Stomach (tissue), 9 donors: ENCODE measurements around the gene CIAO2B. TPM values are rescaled to one million over a fixed set of nuclear protein-coding genes. Genes with fewer than 3 reads are reported as not detected.

Experiments used
- DNase-seq, 2 donors: peaks; one replicate each; pipeline versions ENCODE4 v3.0.0 to v3.0.0-alpha.2; 2013 to 2019
- H3K27ac ChIP-seq, 5 donors: fragments of 200-600 bp in 4 of 5; sonication (generic) in 4 of 5; one replicate each; pipeline ENCODE4 v1.5.1; 2013 to 2019; ENCODE audit warnings: mild to moderate bottlenecking in 1 of 5, moderate library complexity in 1 of 5
- H3K27me3 ChIP-seq, 3 donors: fragments of 200-600 bp; sonication (generic); one replicate each; pipeline ENCODE4 v1.5.1; 2017 to 2019; ENCODE audit warnings: mixed run types in 1 of 3
- H3K36me3 ChIP-seq, 4 donors: fragments of 200-600 bp; sonication (generic); 1 replicate in 3 of 4; 2 replicates in 1 of 4; pipeline ENCODE4 v1.5.1; 2016 to 2019
- H3K4me1 ChIP-seq, 4 donors: fragments of 200-600 bp; sonication (generic); one replicate each; pipeline ENCODE4 v1.5.1; 2016 to 2019
- H3K4me3 ChIP-seq, 4 donors: fragments of 200-600 bp; sonication (generic) in 3 of 4; one replicate each; pipeline ENCODE4 v1.5.1; 2016 to 2019; ENCODE audit warnings: mild to moderate bottlenecking in 1 of 4
- H3K9me3 ChIP-seq, 4 donors: fragments of 200-600 bp; sonication (generic); one replicate each; pipeline ENCODE4 v1.5.1; 2016 to 2019
- EP300 ChIP-seq: sonication (generic); formaldehyde crosslinking; IDR thresholded peaks from one replicate; pipeline ENCODE4 v1.6.1; 2017; ENCODE audit warnings: antibody characterized with exemption
- POLR2A ChIP-seq, 4 donors: fragments of 450-650 bp; IDR thresholded peaks; one replicate each; pipeline ENCODE4 v1.6.1; 2016; ENCODE audit warnings: antibody characterized with exemption in 4 of 4, control low read depth in 2 of 4, mild to moderate bottlenecking in 1 of 4, moderate library complexity in 1 of 4
- POLR2AphosphoS5 ChIP-seq, 3 donors: sonication (generic); formaldehyde crosslinking; IDR thresholded peaks; one replicate each; pipeline ENCODE4 v1.6.1; 2016; ENCODE audit warnings: antibody characterized with exemption in 3 of 3
- WGBS, 5 donors: extraction: QIAGEN DNeasy Blood & Tissue Kit in 3 of 5; methylation state at CpG; one replicate each; pipeline versions ENCODE4 v1.1.5 to v1.1.7; 2013 to 2018; 5-methylcytosine and 5-hydroxymethylcytosine counted together
- intact Hi-C: fragments of 100-400 bp; cut with DNase I; formaldehyde crosslinking; loops from one replicate; pipeline ENCODE4 v1.15.1; 2023; ENCODE audit warnings: low total_unique reads
- polyA plus RNA-seq, 3 donors: library from polyadenylated mRNA; stranded (reverse); fragments of 200-250 nt; gene quantifications; one replicate each; pipeline ENCODE4 v1.2.3, GENCODE V29; 2013
- total RNA-seq, 5 donors: library from RNA; depleted of rRNA; stranded (reverse); fragments of >200 nt; gene quantifications; one replicate each; pipeline versions ENCODE4 v1.1.0 to v1.2.3, GENCODE V29; 2014 to 2016
- TF ChIP-seq, protein P1 (sequence below), 7 experiments: fragments of 450-650 bp in 4 of 7; fragments of 200-600 bp in 3 of 7; sonication (generic) in 3 of 7; IDR thresholded peaks; one replicate each; pipeline ENCODE4 v1.5.1; 2016 to 2019; ENCODE audit warnings: antibody characterized with exemption in 7 of 7, control low read depth in 2 of 7, mild to moderate bottlenecking in 1 of 7
- donor health status: healthy with polysubstance abuse.
- donor health status: Bipolar disorder and iron deficiency.
- donor health status: healthy.

CIAO2B gene
- total and polyA plus RNA-seq, 8 donors, result 4.3 to 176 (median 76.1) TPM

DNA sequence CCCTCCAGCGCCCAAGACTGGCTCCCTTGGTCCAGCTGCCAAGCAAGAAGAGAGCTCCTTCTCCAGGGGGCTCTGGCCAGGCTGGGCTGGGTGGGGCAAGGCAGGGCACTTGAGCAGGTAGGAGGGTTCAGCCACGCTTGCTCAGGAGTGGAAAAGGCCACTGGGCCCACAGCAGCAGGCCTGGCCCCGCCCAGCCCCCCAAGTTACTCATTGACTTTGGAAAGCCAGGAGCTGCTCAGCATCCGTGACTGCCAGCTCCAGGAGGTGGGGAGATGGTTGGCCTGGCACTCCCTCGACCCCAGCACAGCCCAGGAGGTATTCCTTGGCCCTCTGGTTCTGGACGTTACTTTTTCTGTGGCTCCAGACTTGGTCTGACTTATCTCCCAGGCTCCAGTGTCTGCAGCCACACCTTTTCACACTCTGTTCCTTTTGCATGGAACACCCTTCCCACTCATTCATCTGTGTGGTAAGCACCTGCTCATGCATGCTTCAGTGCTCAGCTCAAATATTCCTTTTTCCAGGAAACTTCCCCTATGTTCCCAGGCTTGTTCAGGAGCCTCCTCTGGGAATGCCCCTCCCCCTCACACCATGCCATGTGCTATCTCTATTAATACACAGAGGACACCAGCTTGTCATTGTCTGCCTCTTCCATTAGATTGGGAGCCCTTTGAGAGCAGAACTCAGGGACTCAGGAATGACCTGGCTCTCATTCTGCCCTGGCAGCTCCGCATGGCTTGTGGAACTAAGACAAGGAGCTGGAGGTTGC is 15.2 kb downstream of the CIAO2B start, which contains the start of gene CDH16:
Gene CDH16, minus strand, starts transcription at position 83 of the 766 bp plus-strand sequence. CDS start 820 bp downstream, outside the sequence.
- WGBS, 5 donors, result 54 to 66% (median 56%) methylated on average over 6 to 7 of the region's 7 CpGs
- no peak within 1 kb of the TSS for H3K4me3 ChIP-seq
- H3K27ac ChIP-seq, result no peak within 1 kb of the TSS
- intact Hi-C loops, result no loop called here
- H3K4me1 ChIP-seq, result peaks cover 0 to 50% (median 25%) of the 10 kb centered on the region in 4 donors
- TF ChIP-seq EP300, result no peak
- H3K36me3 ChIP-seq, result peaks cover 0 to 8% (median 0%) of the 10 kb centered on the region in 4 donors
- DNase-seq, result no peak
- no peaks in the 10 kb centered on the region for H3K9me3 ChIP-seq
- peaks cover 0 to 28% (median 4%) of the 10 kb centered on the region in 3 donors for H3K27me3 ChIP-seq

DNA sequence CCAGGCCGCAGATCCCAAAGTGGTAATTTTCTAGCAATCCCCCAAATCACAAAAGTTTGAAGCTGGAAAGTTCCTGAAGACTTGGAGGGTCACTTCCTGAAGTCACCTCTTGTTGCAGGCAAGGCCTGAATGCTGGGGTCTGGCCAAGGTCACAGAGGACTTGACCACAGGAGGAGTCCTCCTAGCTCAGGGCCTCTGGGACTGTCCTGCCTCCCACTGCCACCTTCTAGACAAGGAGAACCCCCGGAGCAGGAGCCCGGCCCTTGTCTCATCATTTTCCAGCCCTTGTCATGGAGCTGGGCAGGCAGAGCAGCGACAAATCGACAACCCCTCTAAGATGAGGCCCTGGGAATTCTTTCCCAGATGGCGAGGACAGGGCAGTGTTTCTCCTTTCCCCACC is 15.8 kb downstream of the CIAO2B start:
- H3K9me3 ChIP-seq, result no peaks in the 10 kb centered on the region
- H3K36me3 ChIP-seq, result peaks cover 0 to 8% (median 0%) of the 10 kb centered on the region in 4 donors
- DNase-seq, result no peak
- no peak overlapping the region for H3K27ac ChIP-seq
- TF ChIP-seq EP300 (no peak), POLR2AphosphoS5 (IDR thresholded peaks at IDR 0.05) (no peak), POLR2A (IDR thresholded peaks at IDR 0.05) (no peak)
- TF ChIP-seq, protein P1, sequence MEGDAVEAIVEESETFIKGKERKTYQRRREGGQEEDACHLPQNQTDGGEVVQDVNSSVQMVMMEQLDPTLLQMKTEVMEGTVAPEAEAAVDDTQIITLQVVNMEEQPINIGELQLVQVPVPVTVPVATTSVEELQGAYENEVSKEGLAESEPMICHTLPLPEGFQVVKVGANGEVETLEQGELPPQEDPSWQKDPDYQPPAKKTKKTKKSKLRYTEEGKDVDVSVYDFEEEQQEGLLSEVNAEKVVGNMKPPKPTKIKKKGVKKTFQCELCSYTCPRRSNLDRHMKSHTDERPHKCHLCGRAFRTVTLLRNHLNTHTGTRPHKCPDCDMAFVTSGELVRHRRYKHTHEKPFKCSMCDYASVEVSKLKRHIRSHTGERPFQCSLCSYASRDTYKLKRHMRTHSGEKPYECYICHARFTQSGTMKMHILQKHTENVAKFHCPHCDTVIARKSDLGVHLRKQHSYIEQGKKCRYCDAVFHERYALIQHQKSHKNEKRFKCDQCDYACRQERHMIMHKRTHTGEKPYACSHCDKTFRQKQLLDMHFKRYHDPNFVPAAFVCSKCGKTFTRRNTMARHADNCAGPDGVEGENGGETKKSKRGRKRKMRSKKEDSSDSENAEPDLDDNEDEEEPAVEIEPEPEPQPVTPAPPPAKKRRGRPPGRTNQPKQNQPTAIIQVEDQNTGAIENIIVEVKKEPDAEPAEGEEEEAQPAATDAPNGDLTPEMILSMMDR (IDR thresholded peaks at IDR 0.05), result no peak
- H3K4me3 ChIP-seq, result no peak overlapping the region
- 82 to 93% (median 86%) methylated on average over 6 of the region's 6 CpGs for WGBS, 5 donors
- H3K4me1 ChIP-seq, result peaks cover 0 to 44% (median 21%) of the 10 kb centered on the region in 4 donors
- intact Hi-C loops, result no loop called here
- H3K27me3 ChIP-seq, result peaks cover 0 to 23% (median 0%) of the 10 kb centered on the region in 3 donors

DNA sequence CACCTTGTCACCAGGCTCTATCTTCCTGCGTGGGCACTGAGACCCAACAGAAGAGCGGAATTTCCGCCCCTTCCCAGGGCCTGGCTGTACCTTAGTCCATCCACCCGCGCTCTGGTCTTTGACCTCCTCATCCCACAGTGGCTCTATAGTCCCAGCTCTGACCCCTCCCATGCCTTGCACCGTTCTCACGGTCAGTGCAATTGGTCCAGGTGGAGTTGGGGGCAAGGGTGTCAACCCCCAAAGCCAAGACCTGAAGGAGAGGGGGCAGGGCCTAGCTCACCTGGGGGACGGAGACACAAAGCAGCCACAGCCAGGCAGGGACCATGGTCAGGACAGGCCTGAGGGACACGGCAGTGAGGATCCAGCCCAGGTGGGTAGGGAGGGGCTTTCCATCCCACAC is 16.5 kb downstream of the CIAO2B start:
- Histone ChIP-seq H3K4me3 (no peak overlapping the region), H3K36me3 (peaks cover 0 to 8% (median 0%) of the 10 kb centered on the region in 4 donors), H3K27me3 (peaks cover 0 to 17% (median 0%) of the 10 kb centered on the region in 3 donors), H3K9me3 (no peaks in the 10 kb centered on the region), H3K4me1 (peaks cover 0 to 39% (median 19%) of the 10 kb centered on the region in 4 donors), H3K27ac (no peak overlapping the region)
- intact Hi-C loops, result no loop called here
- 85 to 91% (median 88%) methylated on average over 9 of the region's 9 CpGs for WGBS, 5 donors
- DNase-seq, result no peak
- TF ChIP-seq POLR2A (IDR thresholded peaks at IDR 0.05), result no peak
- TF ChIP-seq POLR2AphosphoS5 (IDR thresholded peaks at IDR 0.05), result no peak
- TF ChIP-seq EP300, result no peak
- TF ChIP-seq, protein P1 (IDR thresholded peaks at IDR 0.05), result no peak

DNA sequence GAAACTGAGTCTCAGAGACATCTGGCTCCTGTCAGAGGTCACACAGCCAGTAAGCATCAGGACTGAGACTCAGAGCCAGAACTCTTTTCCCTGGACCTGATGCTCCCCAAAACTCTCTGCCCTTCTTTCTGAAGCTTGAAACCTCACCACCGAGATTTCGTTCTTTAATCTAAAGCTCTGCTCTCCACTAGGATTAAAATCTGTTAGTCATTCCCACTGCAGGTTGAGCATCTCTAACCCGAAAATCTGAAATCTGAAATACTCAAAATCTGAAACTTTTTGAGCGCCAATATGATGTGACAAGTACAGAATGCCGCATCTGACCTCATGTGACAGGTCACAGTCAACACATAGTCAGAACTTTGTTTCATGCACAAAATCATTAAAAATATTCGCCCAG is 17.7 kb downstream of the CIAO2B start:
- no peak for TF ChIP-seq POLR2A (IDR thresholded peaks at IDR 0.05)
- TF ChIP-seq POLR2AphosphoS5 (IDR thresholded peaks at IDR 0.05), result no peak
- TF ChIP-seq, protein P1 (IDR thresholded peaks at IDR 0.05), result no peak
- no peak for TF ChIP-seq EP300

More for the DNA sequence above, 17.7 kb downstream of the CIAO2B start:
- WGBS, 5 donors, result 83 to 91% (median 85%) methylated on average over 6 of the region's 6 CpGs
- DNase-seq, result no peak
- Histone ChIP-seq H3K36me3 (peaks cover 0 to 2% (median 0%) of the 10 kb centered on the region in 4 donors), H3K4me3 (no peak overlapping the region), H3K4me1 (peaks cover 0 to 29% (median 13%) of the 10 kb centered on the region in 4 donors), H3K9me3 (no peaks in the 10 kb centered on the region), H3K27ac (no peak overlapping the region), H3K27me3 (peaks cover 0 to 8% (median 0%) of the 10 kb centered on the region in 3 donors)
- intact Hi-C loops, result no loop called here
